HEK293 (cell line): ENCODE measurements around the gene SPTBN1.

Experiments used
- ATF2 ChIP-seq: fragments of 450-650 bp; formaldehyde crosslinking; IDR thresholded peaks from 2 replicates; pipeline ENCODE4 v1.5.1; 2016; ENCODE audit warnings: missing biosample characterization, missing genetic modification characterization, low read depth
- BCL11B ChIP-seq: fragments of 450-650 bp; formaldehyde crosslinking; IDR thresholded peaks from 2 replicates; pipeline ENCODE4 v1.5.1; 2016; ENCODE audit warnings: low read depth, missing biosample characterization, missing genetic modification characterization
- FEZF1 ChIP-seq: fragments of 450-650 bp; formaldehyde crosslinking; IDR thresholded peaks from 2 replicates; pipeline ENCODE4 v1.5.1; 2016; ENCODE audit warnings: missing biosample characterization, missing genetic modification characterization
- GFI1B ChIP-seq: fragments of 450-650 bp; formaldehyde crosslinking; IDR thresholded peaks from 2 replicates; pipeline ENCODE4 v1.5.1; 2016; ENCODE audit warnings: missing biosample characterization, missing genetic modification characterization
- KLF10 ChIP-seq: fragments of 450-650 bp; IDR thresholded peaks from 2 replicates; pipeline ENCODE4 v1.5.1; 2018; ENCODE audit warnings: missing biosample characterization, mild to moderate bottlenecking, missing genetic modification characterization
- KLF16 ChIP-seq: fragments of 450-650 bp; formaldehyde crosslinking; IDR thresholded peaks from 2 replicates; pipeline ENCODE4 v1.5.1; 2017; ENCODE audit warnings: missing biosample characterization, missing genetic modification characterization
- KLF8 ChIP-seq: fragments of 450-650 bp; formaldehyde crosslinking; IDR thresholded peaks from 2 replicates; pipeline ENCODE4 v1.5.1; 2016; ENCODE audit warnings: missing biosample characterization, missing genetic modification characterization
- OVOL3 ChIP-seq: fragments of 450-650 bp; formaldehyde crosslinking; IDR thresholded peaks from 2 replicates; pipeline ENCODE4 v1.5.1; 2016; ENCODE audit warnings: missing biosample characterization, missing genetic modification characterization
- SP7 ChIP-seq: fragments of 450-650 bp; formaldehyde crosslinking; IDR thresholded peaks from 2 replicates; pipeline ENCODE4 v1.5.1; 2016; ENCODE audit warnings: missing biosample characterization, missing genetic modification characterization
- WT1 ChIP-seq: fragments of 450-650 bp; formaldehyde crosslinking; IDR thresholded peaks from 2 replicates; pipeline ENCODE4 v1.5.1; 2016; ENCODE audit warnings: missing biosample characterization, missing genetic modification characterization
- ZBTB44 ChIP-seq: fragments of 450-650 bp; IDR thresholded peaks from 2 replicates; pipeline ENCODE4 v1.5.1; 2018; ENCODE audit warnings: missing biosample characterization, mild to moderate bottlenecking, missing genetic modification characterization
- ZFP69B ChIP-seq: fragments of 450-650 bp; formaldehyde crosslinking; IDR thresholded peaks from 2 replicates; pipeline ENCODE4 v1.5.1; 2016; ENCODE audit warnings: missing biosample characterization, missing genetic modification characterization
- ZNF18 ChIP-seq: fragments of 450-650 bp; formaldehyde crosslinking; IDR thresholded peaks from 2 replicates; pipeline ENCODE4 v1.5.1; 2016; ENCODE audit warnings: missing biosample characterization, missing genetic modification characterization
- ZNF211 ChIP-seq: fragments of 450-650 bp; formaldehyde crosslinking; IDR thresholded peaks from 2 replicates; pipeline ENCODE4 v1.5.1; 2016; ENCODE audit warnings: low read depth, missing biosample characterization, missing genetic modification characterization
- ZNF366 ChIP-seq: fragments of 450-650 bp; formaldehyde crosslinking; conservative IDR thresholded peaks from 2 replicates; pipeline ENCODE4 v1.5.1; 2016; ENCODE audit warnings: missing biosample characterization, missing genetic modification characterization
- ZNF391 ChIP-seq: fragments of 450-650 bp; formaldehyde crosslinking; IDR thresholded peaks from 2 replicates; pipeline ENCODE4 v1.5.1; 2016; ENCODE audit warnings: low read depth, missing biosample characterization, missing genetic modification characterization, borderline replicate concordance
- ZNF394 ChIP-seq: fragments of 450-650 bp; formaldehyde crosslinking; IDR thresholded peaks from 2 replicates; pipeline ENCODE4 v1.5.1; 2016; ENCODE audit warnings: missing biosample characterization, missing genetic modification characterization, mild to moderate bottlenecking, moderate library complexity, borderline replicate concordance
- ZNF529 ChIP-seq: fragments of 450-650 bp; formaldehyde crosslinking; IDR thresholded peaks from 2 replicates; pipeline ENCODE4 v1.5.1; 2017; ENCODE audit warnings: missing genetic modification characterization, missing biosample characterization; ENCODE audit not compliant: insufficient replicate concordance
- ZNF768 ChIP-seq: fragments of 450-650 bp; formaldehyde crosslinking; IDR thresholded peaks from 2 replicates; pipeline ENCODE4 v1.5.1; 2018; ENCODE audit warnings: missing biosample characterization, mild to moderate bottlenecking, missing genetic modification characterization
- ZSCAN30 ChIP-seq: fragments of 450-650 bp; IDR thresholded peaks from 2 replicates; pipeline ENCODE4 v1.5.1; 2018; ENCODE audit warnings: missing biosample characterization, mild to moderate bottlenecking, missing genetic modification characterization, moderate library complexity
- TF ChIP-seq, protein P1 (sequence below): fragments of 450-650 bp; formaldehyde crosslinking; IDR thresholded peaks from 2 replicates; pipeline ENCODE4 v1.5.1; 2016; ENCODE audit warnings: missing biosample characterization, missing genetic modification characterization
- TF ChIP-seq, protein P2 (sequence below): fragments of 450-650 bp; formaldehyde crosslinking; IDR thresholded peaks from 2 replicates; pipeline ENCODE4 v1.5.1; 2016; ENCODE audit warnings: missing biosample characterization, missing genetic modification characterization, borderline replicate concordance
- TF ChIP-seq, protein P3 (sequence below): fragments of 450-650 bp; formaldehyde crosslinking; IDR thresholded peaks from 2 replicates; pipeline ENCODE4 v1.5.1; 2017; ENCODE audit warnings: missing biosample characterization, missing genetic modification characterization

The SPTBN1 gene

DNA sequence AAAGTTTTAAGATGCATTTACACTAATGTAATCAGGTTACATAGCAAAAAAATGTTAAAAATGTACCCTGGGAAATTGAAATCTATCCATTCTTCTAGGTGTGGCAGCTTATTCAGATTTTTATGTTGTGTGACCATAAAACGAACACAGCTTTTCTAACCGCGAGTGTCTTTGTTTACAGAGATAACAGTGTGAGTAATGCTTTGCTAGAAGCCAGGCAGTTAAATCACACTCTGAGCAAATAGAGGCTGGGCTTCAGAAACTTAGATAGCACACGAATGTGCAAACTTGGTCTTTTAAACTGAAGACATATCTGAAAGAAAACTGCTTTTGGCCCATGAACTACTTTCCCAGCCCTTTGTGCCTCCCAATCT lies 116.1 kb downstream of the SPTBN1 start (continued):
- TF ChIP-seq ZNF211 = no peak
- TF ChIP-seq GFI1B (tag by site-specific recombination) = peak; percentile 98
- TF ChIP-seq ZNF18 (tag by site-specific recombination) = peak; percentile 99
- peak; percentile 73 for TF ChIP-seq SP7 (tag by site-specific recombination)
- TF ChIP-seq KLF8 (tag by site-specific recombination) = peak; percentile 61; the same call in 1 of the 2 replicates
- TF ChIP-seq ZNF391 (tag by site-specific recombination) = no peak
- peak; percentile 40; the same call in 1 of the 2 replicates for TF ChIP-seq ZNF394
- no peak for TF ChIP-seq KLF16
- no peak for TF ChIP-seq ZFP69B
- peak; percentile 44; the same call in 1 of the 2 replicates for TF ChIP-seq ATF2 (tag by site-specific recombination)
- TF ChIP-seq, protein P1, sequence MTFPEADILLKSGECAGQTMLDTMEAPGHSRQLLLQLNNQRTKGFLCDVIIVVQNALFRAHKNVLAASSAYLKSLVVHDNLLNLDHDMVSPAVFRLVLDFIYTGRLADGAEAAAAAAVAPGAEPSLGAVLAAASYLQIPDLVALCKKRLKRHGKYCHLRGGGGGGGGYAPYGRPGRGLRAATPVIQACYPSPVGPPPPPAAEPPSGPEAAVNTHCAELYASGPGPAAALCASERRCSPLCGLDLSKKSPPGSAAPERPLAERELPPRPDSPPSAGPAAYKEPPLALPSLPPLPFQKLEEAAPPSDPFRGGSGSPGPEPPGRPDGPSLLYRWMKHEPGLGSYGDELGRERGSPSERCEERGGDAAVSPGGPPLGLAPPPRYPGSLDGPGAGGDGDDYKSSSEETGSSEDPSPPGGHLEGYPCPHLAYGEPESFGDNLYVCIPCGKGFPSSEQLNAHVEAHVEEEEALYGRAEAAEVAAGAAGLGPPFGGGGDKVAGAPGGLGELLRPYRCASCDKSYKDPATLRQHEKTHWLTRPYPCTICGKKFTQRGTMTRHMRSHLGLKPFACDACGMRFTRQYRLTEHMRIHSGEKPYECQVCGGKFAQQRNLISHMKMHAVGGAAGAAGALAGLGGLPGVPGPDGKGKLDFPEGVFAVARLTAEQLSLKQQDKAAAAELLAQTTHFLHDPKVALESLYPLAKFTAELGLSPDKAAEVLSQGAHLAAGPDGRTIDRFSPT (tag by site-specific recombination) = peak; percentile 69; the same call in 1 of the 2 replicates
- TF ChIP-seq FEZF1 (tag by site-specific recombination) = peak; percentile 95
- TF ChIP-seq ZNF768 (tag by site-specific recombination) = no peak
- TF ChIP-seq ZNF529 = no peak
- 0 out of 2 replicates have a peak, but pooled peaks have one; percentile 25 for TF ChIP-seq BCL11B
- TF ChIP-seq, protein P2, sequence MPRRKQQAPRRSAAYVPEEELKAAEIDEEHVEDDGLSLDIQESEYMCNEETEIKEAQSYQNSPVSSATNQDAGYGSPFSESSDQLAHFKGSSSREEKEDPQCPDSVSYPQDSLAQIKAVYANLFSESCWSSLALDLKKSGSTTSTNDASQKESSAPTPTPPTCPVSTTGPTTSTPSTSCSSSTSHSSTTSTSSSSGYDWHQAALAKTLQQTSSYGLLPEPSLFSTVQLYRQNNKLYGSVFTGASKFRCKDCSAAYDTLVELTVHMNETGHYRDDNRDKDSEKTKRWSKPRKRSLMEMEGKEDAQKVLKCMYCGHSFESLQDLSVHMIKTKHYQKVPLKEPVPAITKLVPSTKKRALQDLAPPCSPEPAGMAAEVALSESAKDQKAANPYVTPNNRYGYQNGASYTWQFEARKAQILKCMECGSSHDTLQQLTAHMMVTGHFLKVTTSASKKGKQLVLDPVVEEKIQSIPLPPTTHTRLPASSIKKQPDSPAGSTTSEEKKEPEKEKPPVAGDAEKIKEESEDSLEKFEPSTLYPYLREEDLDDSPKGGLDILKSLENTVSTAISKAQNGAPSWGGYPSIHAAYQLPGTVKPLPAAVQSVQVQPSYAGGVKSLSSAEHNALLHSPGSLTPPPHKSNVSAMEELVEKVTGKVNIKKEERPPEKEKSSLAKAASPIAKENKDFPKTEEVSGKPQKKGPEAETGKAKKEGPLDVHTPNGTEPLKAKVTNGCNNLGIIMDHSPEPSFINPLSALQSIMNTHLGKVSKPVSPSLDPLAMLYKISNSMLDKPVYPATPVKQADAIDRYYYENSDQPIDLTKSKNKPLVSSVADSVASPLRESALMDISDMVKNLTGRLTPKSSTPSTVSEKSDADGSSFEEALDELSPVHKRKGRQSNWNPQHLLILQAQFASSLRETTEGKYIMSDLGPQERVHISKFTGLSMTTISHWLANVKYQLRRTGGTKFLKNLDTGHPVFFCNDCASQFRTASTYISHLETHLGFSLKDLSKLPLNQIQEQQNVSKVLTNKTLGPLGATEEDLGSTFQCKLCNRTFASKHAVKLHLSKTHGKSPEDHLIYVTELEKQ (tag by site-specific recombination) = peak; percentile 72
- TF ChIP-seq ZNF366 (tag by site-specific recombination) = peak; percentile 94
- TF ChIP-seq KLF10 (tag by site-specific recombination) = peak; percentile 83
- peak; percentile 71; the same call in 1 of the 2 replicates for TF ChIP-seq ZBTB44 (tag by site-specific recombination)
- peak; percentile 77 for TF ChIP-seq WT1
- peak; percentile 91 for TF ChIP-seq ZSCAN30
- TF ChIP-seq OVOL3 = peak; percentile 82; the same call in 1 of the 2 replicates
- TF ChIP-seq, protein P3, sequence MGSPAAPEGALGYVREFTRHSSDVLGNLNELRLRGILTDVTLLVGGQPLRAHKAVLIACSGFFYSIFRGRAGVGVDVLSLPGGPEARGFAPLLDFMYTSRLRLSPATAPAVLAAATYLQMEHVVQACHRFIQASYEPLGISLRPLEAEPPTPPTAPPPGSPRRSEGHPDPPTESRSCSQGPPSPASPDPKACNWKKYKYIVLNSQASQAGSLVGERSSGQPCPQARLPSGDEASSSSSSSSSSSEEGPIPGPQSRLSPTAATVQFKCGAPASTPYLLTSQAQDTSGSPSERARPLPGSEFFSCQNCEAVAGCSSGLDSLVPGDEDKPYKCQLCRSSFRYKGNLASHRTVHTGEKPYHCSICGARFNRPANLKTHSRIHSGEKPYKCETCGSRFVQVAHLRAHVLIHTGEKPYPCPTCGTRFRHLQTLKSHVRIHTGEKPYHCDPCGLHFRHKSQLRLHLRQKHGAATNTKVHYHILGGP (tag by site-specific recombination) = peak; percentile 95
